Hepatocyte (in vitro differentiated cells): ENCODE results near the gene TTLL10. TPM values are rescaled to one million over a fixed set of nuclear protein-coding genes. Genes with fewer than 3 reads are reported as not detected.

Source experiments
- DNase-seq: peaks from one replicate; pipeline ENCODE4 v3.0.0-alpha.2; 2016; ENCODE audit warnings: low spot score
- H2AFZ ChIP-seq: fragments of 200-600 bp; sonication (generic); 2 replicates; pipeline ENCODE4 v1.6.0; 2016; ENCODE audit warnings: antibody characterized with exemption, mild to moderate bottlenecking
- H3K27ac ChIP-seq: fragments of 200-600 bp; sonication (generic); 2 replicates; pipeline ENCODE4 v1.5.1; 2016; ENCODE audit warnings: mild to moderate bottlenecking
- H3K27me3 ChIP-seq: fragments of 200-600 bp; sonication (generic); 2 replicates; pipeline ENCODE4 v1.6.1; 2016
- H3K36me3 ChIP-seq: fragments of 200-600 bp; sonication (generic); replicated peaks from 2 replicates; pipeline ENCODE4 v1.5.1; 2016; ENCODE audit warnings: low read depth; ENCODE audit not compliant: insufficient read depth
- H3K4me1 ChIP-seq: fragments of 200-600 bp; sonication (generic); 2 replicates; pipeline ENCODE4 v1.5.1; 2016; ENCODE audit warnings: mild to moderate bottlenecking, moderate library complexity; ENCODE audit not compliant: insufficient read depth
- H3K4me2 ChIP-seq: fragments of 200-600 bp; sonication (generic); 2 replicates; pipeline ENCODE4 v1.6.0; 2016
- H3K4me3 ChIP-seq: fragments of 200-600 bp; sonication (generic); 2 replicates; pipeline ENCODE4 v1.5.1; 2016; ENCODE audit warnings: mild to moderate bottlenecking
- H3K79me2 ChIP-seq: fragments of 200-600 bp; sonication (generic); 2 replicates; pipeline ENCODE4 v1.6.0; 2017; ENCODE audit warnings: mild to moderate bottlenecking
- H3K9me2 ChIP-seq: fragments of 200-600 bp; sonication (generic); replicated peaks from 2 replicates; pipeline ENCODE4 v1.6.0; 2017; ENCODE audit warnings: mild to moderate bottlenecking; ENCODE audit not compliant: insufficient read depth
- H3K9me3 ChIP-seq: fragments of 200-600 bp; sonication (generic); 2 replicates; pipeline ENCODE4 v1.5.1; 2016; ENCODE audit warnings: low read depth, mild to moderate bottlenecking
- H4K20me1 ChIP-seq: fragments of 200-600 bp; sonication (generic); 2 replicates; pipeline ENCODE4 v1.6.0; 2016; ENCODE audit warnings: mild to moderate bottlenecking; ENCODE audit not compliant: insufficient read depth, poor library complexity, severe bottlenecking
- CTCF ChIP-seq: fragments of 200-600 bp; sonication (generic); IDR thresholded peaks from 2 replicates; pipeline ENCODE4 v1.5.1; 2016; ENCODE audit warnings: antibody characterized with exemption, mild to moderate bottlenecking; ENCODE audit not compliant: poor library complexity
- EZH2 ChIP-seq: fragments of 200-600 bp; sonication (generic); IDR thresholded peaks from 2 replicates; pipeline ENCODE4 v1.6.1; 2016; ENCODE audit warnings: antibody characterized with exemption, mild to moderate bottlenecking, borderline replicate concordance
- EZH2phosphoT487 ChIP-seq: fragments of 200-600 bp; sonication (generic); IDR thresholded peaks from one replicate; pipeline ENCODE4 v1.6.1; 2018; ENCODE audit warnings: antibody characterized with exemption, mild to moderate bottlenecking, low read depth, moderate library complexity; ENCODE audit not compliant: unreplicated experiment, severe bottlenecking
- WGBS: methylation state at CpG from one replicate; pipeline ENCODE4 v1.1.6; 2016; ENCODE audit warnings: low lambda C conversion rate; ENCODE audit errors: missing lambda C conversion rate; 5-methylcytosine and 5-hydroxymethylcytosine counted together
- microRNA counts: library from miRNA; unstranded; fragments of <30 nt; microRNA quantifications from one replicate; lab custom pipeline; 2017
- microRNA-seq: library from miRNA; unstranded; fragments of <30 nt; microRNA quantifications from one replicate; pipeline ENCODE4, GENCODE V29; 2017
- polyA plus RNA-seq: library from polyadenylated mRNA; unstranded; fragments of >200 nt; fragmentation: Nextera tagmentation; extraction: Ambion mirVana; gene quantifications from 2 replicates; pipeline ENCODE4 v1.2.1, GENCODE V29; 2016
- small RNA-seq: library from RNA; depleted of rRNA; stranded (forward); fragments of <200 nt; gene quantifications from one replicate; pipeline ENCODE3, GENCODE V24; 2014
- total RNA-seq: library from RNA; depleted of rRNA; stranded (reverse); fragments of >200 nt; gene quantifications from 2 replicates; pipeline ENCODE4 v1.2.3, GENCODE V29; 2014

The TTLL10 gene
- total and polyA plus RNA-seq, 2 experiments from 2014 or later, result 0.69 TPM; not detected in 1

GRCh38 chr1:1245817-1246576, 72.3 kb downstream of the TTLL10 start:
- WGBS, result 46% methylated on average over 42 of the region's 45 CpGs
- Histone ChIP-seq H2AFZ (no peak overlapping the region), H3K9me2 (no peaks in the 10 kb centered on the region), H3K79me2 (no peaks in the 10 kb centered on the region), H3K9me3 (no peaks in the 10 kb centered on the region), H4K20me1 (no peaks in the 10 kb centered on the region), H3K4me1 (peaks cover 3% of the 10 kb centered on the region), H3K27ac (no peak overlapping the region), H3K4me3 (no peak overlapping the region), H3K36me3 (no peaks in the 10 kb centered on the region), H3K27me3 (peaks cover 24% of the 10 kb centered on the region), H3K4me2 (peak overlapping the region; percentile 70)
- TF ChIP-seq EZH2phosphoT487 (no peak), EZH2 (peak; percentile 6)
- DNase-seq, result no peak

GRCh38 chr1:1246577-1247340, 73.1 kb downstream of the TTLL10 start, which contains the start of gene C1QTNF12:
Gene C1QTNF12 (minus strand): TSS chr1:1246722. CDS start chr1:1246690, 32 bp downstream.
- Histone ChIP-seq H3K79me2 (no peaks in the 10 kb centered on the region), H3K9me2 (no peaks in the 10 kb centered on the region), H3K36me3 (no peaks in the 10 kb centered on the region), H3K4me3 (no peak within 1 kb of the TSS), H3K4me1 (peaks cover 3% of the 10 kb centered on the region), H3K27ac (no peak within 1 kb of the TSS), H3K27me3 (peaks cover 24% of the 10 kb centered on the region), H3K4me2 (peak within 1 kb of the TSS; percentile 70), H2AFZ (no peak within 1 kb of the TSS), H3K9me3 (no peaks in the 10 kb centered on the region), H4K20me1 (no peaks in the 10 kb centered on the region)
- no peak for DNase-seq
- no peak for TF ChIP-seq EZH2phosphoT487
- TF ChIP-seq EZH2, result no peak
- no peak for TF ChIP-seq CTCF
- WGBS, result 6% methylated on average over 21 of the region's 74 CpGs

- no peak for DNase-seq
- no peaks in the 10 kb centered on the region for H3K9me2 ChIP-seq
- H4K20me1 ChIP-seq, result no peaks in the 10 kb centered on the region
- no peak overlapping the region for H3K4me3 ChIP-seq
- 79% methylated on average over 25 of the region's 25 CpGs for WGBS
- H3K79me2 ChIP-seq, result no peaks in the 10 kb centered on the region
- no peaks in the 10 kb centered on the region for H3K9me3 ChIP-seq
- peaks cover 3% of the 10 kb centered on the region for H3K4me1 ChIP-seq
- H2AFZ ChIP-seq, result no peak overlapping the region
- peak overlapping the region; percentile 70 for H3K4me2 ChIP-seq
- H3K36me3 ChIP-seq, result no peaks in the 10 kb centered on the region
- no peak overlapping the region for H3K27ac ChIP-seq
- H3K27me3 ChIP-seq, result peaks cover 24% of the 10 kb centered on the region
- TF ChIP-seq CTCF (no peak), EZH2phosphoT487 (no peak), EZH2 (no peak)
Measured at GRCh38 chr1:1247341-1247913, 73.7 kb downstream of the TTLL10 start.

MicroRNAs within 50 kb of the gene (microRNA counts, 767-probe panel; counts per million panel counts)
- 8,130 counts per million, percentile 53 among the panel's probes with 10 or more counts for microRNA hsa-miR-200a-3p (lab: Ali Mortazavi, UCI)
- microRNA hsa-miR-200b-3p (lab: Ali Mortazavi, UCI), result 11,013 counts per million, percentile 88 among the panel's probes with 10 or more counts
- not detected for microRNA hsa-miR-429 (lab: Ali Mortazavi, UCI)

Small RNAs within 50 kb of the gene (microRNA-seq; reads per million reads assigned to microRNA genes)
- gene MIR200A (2,563 reads per million, percentile 85 among the genes with 10 or more reads in this experiment), gene MIR200B (11,578 reads per million, percentile 95 among the genes with 10 or more reads in this experiment), gene MIR429 (3,508 reads per million, percentile 89 among the genes with 10 or more reads in this experiment)

Small RNAs within 50 kb of the gene (small RNA-seq; reads per million reads assigned to genes)
- gene MIR200A (117 reads per million, percentile 98 among the genes with 10 or more reads in this experiment), gene MIR200B (563 reads per million, percentile 99 among the genes with 10 or more reads in this experiment), gene MIR429 (73.3 reads per million, percentile 97 among the genes with 10 or more reads in this experiment)

Other genes starting within 250 kb of the TTLL10 start
- gene SAMD11, start 250.0 kb upstream of the TTLL10 start, total RNA-seq, result 9.5 and 10.2 TPM in 2 replicates
- 17.1 and 20.1 TPM in 2 replicates for gene SAMD11, start 250.0 kb upstream of the TTLL10 start, polyA plus RNA-seq
- 29.3 and 44.3 TPM in 2 replicates for gene NOC2L, start 214.6 kb upstream of the TTLL10 start, total RNA-seq
- 66.6 and 68.1 TPM in 2 replicates for gene NOC2L, start 214.6 kb upstream of the TTLL10 start, polyA plus RNA-seq
- gene KLHL17, start 213.3 kb upstream of the TTLL10 start, total RNA-seq, result 4.1 and 13.8 TPM in 2 replicates
- 25.0 and 35.4 TPM in 2 replicates for gene KLHL17, start 213.3 kb upstream of the TTLL10 start, polyA plus RNA-seq
- gene PLEKHN1, start 207.4 kb upstream of the TTLL10 start, total RNA-seq, result 0.60 and 0.72 TPM in 2 replicates
- 2.4 and 5.6 TPM in 2 replicates for gene PLEKHN1, start 207.4 kb upstream of the TTLL10 start, polyA plus RNA-seq
- gene PERM1, start 191.8 kb upstream of the TTLL10 start, total RNA-seq, result not detected in 2 replicates
- 1.3 and 1.6 TPM in 2 replicates for gene PERM1, start 191.8 kb upstream of the TTLL10 start, polyA plus RNA-seq
- gene HES4, start 173.8 kb upstream of the TTLL10 start, total RNA-seq, result 21.4 and 28.7 TPM in 2 replicates
- gene HES4, start 173.8 kb upstream of the TTLL10 start, polyA plus RNA-seq, result 74.5 and 107 TPM in 2 replicates
- 62.3 and 86.0 TPM in 2 replicates for gene ISG15, start 160.4 kb upstream of the TTLL10 start, total RNA-seq
- 88.5 and 89.6 TPM in 2 replicates for gene ISG15, start 160.4 kb upstream of the TTLL10 start, polyA plus RNA-seq
- 51.8 and 81.8 TPM in 2 replicates for gene AGRN, start 153.8 kb upstream of the TTLL10 start, total RNA-seq
- gene AGRN, start 153.8 kb upstream of the TTLL10 start, polyA plus RNA-seq, result 53.3 and 61.2 TPM in 2 replicates
- 0.08 and 0.43 TPM in 2 replicates for gene RNF223, start 99.6 kb upstream of the TTLL10 start, total RNA-seq
- 0.88 and 2.6 TPM in 2 replicates for gene RNF223, start 99.6 kb upstream of the TTLL10 start, polyA plus RNA-seq
- 7.1 and 9.2 TPM in 2 replicates for gene C1orf159, start 57.8 kb upstream of the TTLL10 start, total RNA-seq
- 21.7 and 25.1 TPM in 2 replicates for gene C1orf159, start 57.8 kb upstream of the TTLL10 start, polyA plus RNA-seq
- not detected in 2 replicates for gene TNFRSF18, start 32.7 kb downstream of the TTLL10 start, total RNA-seq
- 0.86 and 1.3 TPM in 2 replicates for gene TNFRSF18, start 32.7 kb downstream of the TTLL10 start, polyA plus RNA-seq
- 0.28 TPM in 1 of 2 replicates, not detected in the other for gene TNFRSF4, start 40.3 kb downstream of the TTLL10 start, total RNA-seq
- gene TNFRSF4, start 40.3 kb downstream of the TTLL10 start, polyA plus RNA-seq, result 0.34 TPM in 1 of 2 replicates, not detected in the other
- gene SDF4, start 58.1 kb downstream of the TTLL10 start, total RNA-seq, result 110 and 156 TPM in 2 replicates
- 296 and 311 TPM in 2 replicates for gene SDF4, start 58.1 kb downstream of the TTLL10 start, polyA plus RNA-seq
- gene B3GALT6, start 58.4 kb downstream of the TTLL10 start, total RNA-seq, result 28.8 and 28.9 TPM in 2 replicates
- 36.3 and 36.9 TPM in 2 replicates for gene B3GALT6, start 58.4 kb downstream of the TTLL10 start, polyA plus RNA-seq
- 3.8 and 4.1 TPM in 2 replicates for gene C1QTNF12, start 72.8 kb downstream of the TTLL10 start, total RNA-seq
- gene C1QTNF12, start 72.8 kb downstream of the TTLL10 start, polyA plus RNA-seq, result 5.2 and 6.6 TPM in 2 replicates
- gene UBE2J2, start 100.0 kb downstream of the TTLL10 start, total RNA-seq, result 31.3 and 31.7 TPM in 2 replicates
- 66.7 and 81.0 TPM in 2 replicates for gene UBE2J2, start 100.0 kb downstream of the TTLL10 start, polyA plus RNA-seq
- gene SCNN1D, start 106.6 kb downstream of the TTLL10 start, total RNA-seq, result 1.0 and 1.8 TPM in 2 replicates
- 3.5 and 3.9 TPM in 2 replicates for gene SCNN1D, start 106.6 kb downstream of the TTLL10 start, polyA plus RNA-seq
- gene ACAP3, start 134.1 kb downstream of the TTLL10 start, total RNA-seq, result 50.9 and 56.0 TPM in 2 replicates
- 87.1 and 108 TPM in 2 replicates for gene ACAP3, start 134.1 kb downstream of the TTLL10 start, polyA plus RNA-seq
- gene PUSL1, start 134.7 kb downstream of the TTLL10 start, total RNA-seq, result 27.7 and 36.2 TPM in 2 replicates
- 27.4 and 37.2 TPM in 2 replicates for gene PUSL1, start 134.7 kb downstream of the TTLL10 start, polyA plus RNA-seq
- 72.1 and 80.6 TPM in 2 replicates for gene INTS11, start 150.8 kb downstream of the TTLL10 start, total RNA-seq
- gene INTS11, start 150.8 kb downstream of the TTLL10 start, polyA plus RNA-seq, result 73.7 and 80.4 TPM in 2 replicates
- 12.8 and 22.9 TPM in 2 replicates for gene CPTP, start 150.9 kb downstream of the TTLL10 start, total RNA-seq
- 43.2 and 45.6 TPM in 2 replicates for gene CPTP, start 150.9 kb downstream of the TTLL10 start, polyA plus RNA-seq
- gene TAS1R3, start 157.4 kb downstream of the TTLL10 start, total RNA-seq, result 0.17 TPM in 1 of 2 replicates, not detected in the other
- gene TAS1R3, start 157.4 kb downstream of the TTLL10 start, polyA plus RNA-seq, result 0.42 and 1.0 TPM in 2 replicates
- 58.0 and 61.6 TPM in 2 replicates for gene DVL1, start 175.5 kb downstream of the TTLL10 start, total RNA-seq
- gene DVL1, start 175.5 kb downstream of the TTLL10 start, polyA plus RNA-seq, result 49.1 and 50.5 TPM in 2 replicates
- gene MXRA8, start 184.7 kb downstream of the TTLL10 start, total RNA-seq, result 138 and 155 TPM in 2 replicates
- gene MXRA8, start 184.7 kb downstream of the TTLL10 start, polyA plus RNA-seq, result 242 and 261 TPM in 2 replicates
- 92.9 and 105 TPM in 2 replicates for gene AURKAIP1, start 201.3 kb downstream of the TTLL10 start, total RNA-seq
- gene AURKAIP1, start 201.3 kb downstream of the TTLL10 start, polyA plus RNA-seq, result 238 and 246 TPM in 2 replicates
- 151 and 166 TPM in 2 replicates for gene CCNL2, start 225.5 kb downstream of the TTLL10 start, total RNA-seq
- gene CCNL2, start 225.5 kb downstream of the TTLL10 start, polyA plus RNA-seq, result 284 and 364 TPM in 2 replicates
- 107 and 115 TPM in 2 replicates for gene MRPL20, start 233.4 kb downstream of the TTLL10 start, total RNA-seq
- 176 and 193 TPM in 2 replicates for gene MRPL20, start 233.4 kb downstream of the TTLL10 start, polyA plus RNA-seq
- 2.1 and 6.5 TPM in 2 replicates for gene ANKRD65, start 247.4 kb downstream of the TTLL10 start, total RNA-seq
- 5.5 and 7.3 TPM in 2 replicates for gene ANKRD65, start 247.4 kb downstream of the TTLL10 start, polyA plus RNA-seq